K562 (cell line): ENCODE measurements around the gene SLC12A3. TPM values are rescaled to one million over a fixed set of nuclear protein-coding genes. Genes with fewer than 3 reads are reported as not detected.
A peak's percentile ranks its signal among the peaks of the same experiment; 100 is the strongest.

Source experiments
- ATAC-seq: fragments of 200-7000 bp; cut with Tn5 transposase; 3 replicates; pipeline ENCODE4 v1.9.1; 2020; ENCODE audit warnings: moderate library complexity
- BruUV-seq: library from RNA; stranded (reverse); fragments of 400-500 nt; replicated peaks from 2 replicates; lab custom pipeline; 2021; lab: Mats Ljungman, UMichigan
- CTCF ChIA-PET: fragments of 300-600 bp; formaldehyde crosslinking; extraction: SDS; loops from one replicate; lab custom pipeline; 2021; ENCODE audit warnings: low intra/inter-chr PET ratio; lab: Yijun Ruan, JAX
- POLR2A ChIA-PET: fragments of 300-600, 350-650 bp; sonication (Branson Sonifier 250); formaldehyde crosslinking; extraction: SDS; loops from one replicate; lab custom pipeline; 2021; ENCODE audit warnings: antibody characterized with exemption, inconsistent platforms; lab: Yijun Ruan, JAX
- DNase-seq, 4 experiments: peaks; one replicate each; pipeline versions ENCODE4 v3.0.0 to v3.0.0-alpha.2; 2011 to 2018; ENCODE audit warnings: low spot score in 3 of 4, mixed read lengths in 3 of 4; ENCODE audit errors: extremely low read depth in 1 of 4
- FAIRE-seq: peaks from 2 replicates; lab custom pipeline; 2011; peaks lifted over from hg19 to GRCh38; lab: Jason Lieb, UNC
- H2AFZ ChIP-seq: 2 replicates; pipeline ENCODE4 v1.6.0; 2011; ENCODE audit warnings: low read depth, low read length, control low read depth, inconsistent platforms
- H3K27ac ChIP-seq: fragments of 200-600 bp; 3 replicates; pipeline ENCODE4 v1.8.0; 2011; ENCODE audit warnings: low read depth, mild to moderate bottlenecking, control low read depth, inconsistent platforms, low read length, moderate library complexity, mixed read lengths; ENCODE audit errors: extremely low read depth
- H3K27me3 ChIP-seq, 2 experiments: fragments of 300-600 bp in 1 of 2; 2 replicates in 1 of 2; 3 replicates in 1 of 2; pipeline versions ENCODE4 v1.6.0 to v1.8.0; 2011; ENCODE audit warnings: inconsistent platforms in 2 of 2, low read length in 2 of 2, mild to moderate bottlenecking in 1 of 2, mixed read lengths in 1 of 2, moderate library complexity in 1 of 2; ENCODE audit not compliant: control insufficient read depth in 2 of 2, insufficient read depth in 2 of 2
- H3K36me3 ChIP-seq: fragments of 300-600 bp; 3 replicates; pipeline ENCODE4 v1.8.0; 2011; ENCODE audit warnings: mild to moderate bottlenecking, low read length, inconsistent platforms; ENCODE audit not compliant: control insufficient read depth, insufficient read depth
- H3K4me1 ChIP-seq, 2 experiments: fragments of 200-600 bp in 1 of 2; replicated peaks in 1 of 2; 2 replicates in 1 of 2; 3 replicates in 1 of 2; pipeline versions ENCODE4 v1.5.1 to v1.8.0; 2011; ENCODE audit warnings: inconsistent platforms in 2 of 2, low read length in 2 of 2, mild to moderate bottlenecking in 1 of 2, mixed read lengths in 1 of 2, moderate library complexity in 1 of 2; ENCODE audit not compliant: control insufficient read depth in 2 of 2, insufficient read depth in 2 of 2
- H3K4me2 ChIP-seq: 2 replicates; pipeline ENCODE4 v1.6.1; 2011; ENCODE audit warnings: low read length, control low read depth, inconsistent platforms, mixed read lengths; ENCODE audit not compliant: insufficient read depth
- H3K4me3 ChIP-seq: fragments of 200-600 bp; sonication (generic), shearing (Covaris generic); 2 replicates; pipeline ENCODE4 v1.5.1; 2016; ENCODE audit warnings: control low read depth, inconsistent platforms
- H3K79me2 ChIP-seq: fragments of 200-600 bp; 3 replicates; pipeline ENCODE4 v1.8.0; 2011; ENCODE audit warnings: low read length, inconsistent platforms; ENCODE audit not compliant: control insufficient read depth, insufficient read depth
- H3K9ac ChIP-seq, 2 experiments: 2 replicates each; pipeline versions ENCODE4 v1.6.0 to v1.6.1; 2011; ENCODE audit warnings: low read depth in 2 of 2, low read length in 2 of 2, control low read depth in 1 of 2, inconsistent platforms in 1 of 2, mild to moderate bottlenecking in 1 of 2, mixed read lengths in 1 of 2; ENCODE audit not compliant: insufficient read depth in 1 of 2
- H3K9me1 ChIP-seq: one replicate; pipeline ENCODE4 v1.6.0; 2011; ENCODE audit warnings: inconsistent platforms, mild to moderate bottlenecking, low read length, moderate library complexity; ENCODE audit not compliant: control insufficient read depth, insufficient read depth
- H3K9me3 ChIP-seq: replicated peaks from 2 replicates; pipeline ENCODE4 v1.5.1; 2011; ENCODE audit warnings: low read depth, low read length, inconsistent platforms; ENCODE audit not compliant: control insufficient read depth, insufficient read depth
- H4K20me1 ChIP-seq: replicated peaks from 2 replicates; pipeline ENCODE4 v1.6.1; 2011; ENCODE audit warnings: low read length, inconsistent platforms, mixed read lengths; ENCODE audit not compliant: control insufficient read depth, insufficient read depth
- CTCF ChIP-seq, 3 experiments: IDR thresholded peaks in 2 of 3; conservative IDR thresholded peaks in 1 of 3; 2 replicates each; pipeline ENCODE4 v1.5.1; 2011 to 2012; ENCODE audit warnings: low read length in 3 of 3, mild to moderate bottlenecking in 3 of 3, control low read depth in 2 of 3, improper control_type of control experiment in 1 of 3, inconsistent platforms in 1 of 3, low read depth in 1 of 3, mixed read lengths in 1 of 3, moderate library complexity in 1 of 3; ENCODE audit not compliant: insufficient read depth in 2 of 3
- PHTF2 ChIP-seq: fragments of 250-450 bp; sonication (Bioruptor Pico); IDR thresholded peaks from 2 replicates; pipeline ENCODE4 v1.5.0; 2021; ENCODE audit warnings: mild to moderate bottlenecking
- ZNF780A ChIP-seq: fragments of 250-450 bp; sonication (Bioruptor Pico); IDR thresholded peaks from 2 replicates; pipeline ENCODE4 v1.5.0; 2021; ENCODE audit warnings: mild to moderate bottlenecking
- ZZZ3 ChIP-seq: fragments of 450-650 bp; IDR thresholded peaks from 2 replicates; pipeline ENCODE4 v1.6.1; 2016; ENCODE audit warnings: antibody characterized with exemption, mild to moderate bottlenecking, moderate library complexity
- WGBS: fragments of 100-300 bp; shearing (Covaris generic); methylation state at CpG from one replicate; pipeline ENCODE4 v1.1.6; 2016; ENCODE audit warnings: low coverage, mixed read lengths; ENCODE audit not compliant: insufficient coverage; ENCODE audit errors: missing lambda C conversion rate; 5-methylcytosine and 5-hydroxymethylcytosine counted together
- in situ Hi-C: fragments of 300-500 bp; cut with MboI; formaldehyde crosslinking; loops from 4 replicates; pipeline ENCODE4 v1.15.0; 2018; ENCODE audit warnings: inconsistent platforms, mixed read lengths
- intact Hi-C: fragments of 100-400 bp; cut with micrococcal nuclease; formaldehyde crosslinking; loops from 2 replicates; pipeline ENCODE4 v1.14.2; 2022
- polyA plus RNA-seq, 8 experiments: library from polyadenylated mRNA; depleted of rRNA in 4 of 8; stranded (reverse) in 5 of 8; unstranded in 3 of 8; fragments of >200 nt; fragmentation: Nextera tagmentation in 2 of 8; fragmentation: Illumina TruSeq in 1 of 8; extraction: Ambion mirVana in 2 of 8; extraction: Trizol in 1 of 8; gene quantifications; 2 replicates each; pipeline versions ENCODE4 v1.2.1 to v1.2.3, GENCODE V29; 2011 to 2014; ENCODE audit warnings: inconsistent platforms in 1 of 8, missing spikeins in 1 of 8
- total RNA-seq, 7 experiments: library from RNA; depleted of rRNA in 6 of 7; stranded (reverse); fragments of >200 nt in 6 of 7; fragmentation: Illumina TruSeq in 2 of 7; extraction: Trizol in 2 of 7; gene quantifications; 2 replicates each; pipeline versions ENCODE4 v1.2.1 to v1.2.3, GENCODE V29; 2011 to 2021; ENCODE audit warnings: low replicate concordance in 1 of 7

SLC12A3 gene
- total and polyA plus RNA-seq, 9 of the 15 experiments (the other 6 are each of a cell fraction or from before 2014, with no cell fraction given), result not detected

- ATAC-seq (no peak), DNase-seq (no peak)
- Histone ChIP-seq H3K4me1 (no peaks in the 10 kb centered on the region), H3K36me3 (no peaks in the 10 kb centered on the region), H3K79me2 (no peaks in the 10 kb centered on the region)
- TF ChIP-seq CTCF (IDR thresholded peaks at IDR 0.05 in 2 of 3, conservative IDR thresholded peaks at IDR 0.05 in 1 of 3; ENCODE audit: insufficient read depth in 2 of 3, low read depth in 1 of 3, low read length in 3 of 3) (no peak), ZZZ3 (no peak), PHTF2 (CRISPR knock-in tag) (no peak), ZNF780A (CRISPR knock-in tag) (no peak)
- TF ChIP-seq, all 486 proteins: peak for 0
- CTCF ChIA-PET, result interaction anchor here (1.9 kb wide), 1 partner anchor 83 kb away, joined by 16 read pairs; no protein-coding TSS in a partner anchor
- Histone ChIP-seq H3K9me3 (no peaks in the 10 kb centered on the region), H4K20me1 (no peaks in the 10 kb centered on the region), H2AFZ (no peak overlapping the region), H3K9me1 (no peaks in the 10 kb centered on the region), H3K4me2 (no peak overlapping the region), H3K4me3 (no peak overlapping the region), H3K27ac (no peak overlapping the region), H3K27me3 (no peaks in the 10 kb centered on the region; a peak in 1 of 5 replicates), H3K9ac (peak overlapping the region in 1 of 2 experiments; percentile 32; a peak in 1 of 4 replicates)
- POLR2A ChIA-PET, result interaction anchor here (0.9 to 2.3 kb wide), 5 partner anchors 9 to 16 kb away, joined by 3 to 7 read pairs (median 4); no protein-coding TSS in a partner anchor
- in situ Hi-C loops (loop anchor here (5.0 kb wide), 1 partner anchor 83 kb away; the partner anchor contains the start of gene SLC12A3), intact Hi-C loops (no loop called here)
- WGBS, result 19% methylated on average over 7 of the region's 7 CpGs
- peak; percentile 15 for FAIRE-seq
- no TSS peak for BruUV-seq
Measured at GRCh38 chr16:56950455-56950854, 85.4 kb downstream of the SLC12A3 start.
